Measurements from ENCODE around the gene PUM1. TPM values are rescaled to one million over a fixed set of nuclear protein-coding genes. Genes with fewer than 3 reads are reported as not detected.

The PUM1 gene
- total RNA-seq, 6 experiments from 2014 or later, result 30.9 to 51.6 (median 42.0) TPM

DNA sequence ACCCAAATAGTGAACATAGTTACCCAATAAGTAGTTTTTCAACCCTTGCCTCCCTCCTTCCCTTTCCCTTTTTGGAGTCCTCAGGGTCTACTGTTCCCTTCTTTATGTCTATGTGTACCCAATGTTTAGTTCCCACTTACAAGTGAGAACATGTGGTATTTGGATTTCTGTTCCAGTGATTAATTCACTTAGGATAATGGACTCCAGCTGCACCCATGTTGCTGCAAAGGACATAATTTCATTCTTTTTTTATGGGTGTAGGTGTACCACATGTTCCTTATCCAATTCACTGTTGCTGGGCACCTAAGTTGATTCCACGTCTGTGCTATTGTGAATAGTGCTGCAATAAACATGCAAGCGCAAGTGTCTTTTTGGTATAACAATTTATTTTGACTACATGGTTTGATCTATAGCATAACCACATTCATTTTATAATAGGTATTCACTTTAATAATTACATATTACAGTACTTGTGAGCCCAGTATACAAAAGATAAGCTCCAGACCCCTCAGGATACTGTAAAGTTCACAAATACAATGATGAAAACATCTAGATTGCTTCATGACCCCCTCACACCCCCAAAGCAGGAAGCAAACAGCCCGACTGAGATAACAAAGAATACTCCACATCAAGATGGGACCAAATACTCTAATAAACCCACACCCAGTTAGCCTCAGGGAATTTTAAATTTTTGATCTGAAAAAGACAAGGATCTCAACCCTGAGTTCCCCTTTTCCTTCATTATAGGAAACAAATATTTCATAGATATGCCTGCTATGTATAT lies 45.3 kb downstream of the PUM1 start:
- 55% methylated on average over 3 of the region's 3 CpGs for WGBS (ENCODE audit: insufficient coverage, low coverage, low lambda C conversion rate, missing lambda C conversion rate)
- no peak for DNase-seq
- TF ChIP-seq, protein P1, sequence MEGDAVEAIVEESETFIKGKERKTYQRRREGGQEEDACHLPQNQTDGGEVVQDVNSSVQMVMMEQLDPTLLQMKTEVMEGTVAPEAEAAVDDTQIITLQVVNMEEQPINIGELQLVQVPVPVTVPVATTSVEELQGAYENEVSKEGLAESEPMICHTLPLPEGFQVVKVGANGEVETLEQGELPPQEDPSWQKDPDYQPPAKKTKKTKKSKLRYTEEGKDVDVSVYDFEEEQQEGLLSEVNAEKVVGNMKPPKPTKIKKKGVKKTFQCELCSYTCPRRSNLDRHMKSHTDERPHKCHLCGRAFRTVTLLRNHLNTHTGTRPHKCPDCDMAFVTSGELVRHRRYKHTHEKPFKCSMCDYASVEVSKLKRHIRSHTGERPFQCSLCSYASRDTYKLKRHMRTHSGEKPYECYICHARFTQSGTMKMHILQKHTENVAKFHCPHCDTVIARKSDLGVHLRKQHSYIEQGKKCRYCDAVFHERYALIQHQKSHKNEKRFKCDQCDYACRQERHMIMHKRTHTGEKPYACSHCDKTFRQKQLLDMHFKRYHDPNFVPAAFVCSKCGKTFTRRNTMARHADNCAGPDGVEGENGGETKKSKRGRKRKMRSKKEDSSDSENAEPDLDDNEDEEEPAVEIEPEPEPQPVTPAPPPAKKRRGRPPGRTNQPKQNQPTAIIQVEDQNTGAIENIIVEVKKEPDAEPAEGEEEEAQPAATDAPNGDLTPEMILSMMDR (IDR thresholded peaks at IDR 0.05), result no peak
- TF ChIP-seq POLR2A (IDR thresholded peaks at IDR 0.05), result no peak

DNA sequence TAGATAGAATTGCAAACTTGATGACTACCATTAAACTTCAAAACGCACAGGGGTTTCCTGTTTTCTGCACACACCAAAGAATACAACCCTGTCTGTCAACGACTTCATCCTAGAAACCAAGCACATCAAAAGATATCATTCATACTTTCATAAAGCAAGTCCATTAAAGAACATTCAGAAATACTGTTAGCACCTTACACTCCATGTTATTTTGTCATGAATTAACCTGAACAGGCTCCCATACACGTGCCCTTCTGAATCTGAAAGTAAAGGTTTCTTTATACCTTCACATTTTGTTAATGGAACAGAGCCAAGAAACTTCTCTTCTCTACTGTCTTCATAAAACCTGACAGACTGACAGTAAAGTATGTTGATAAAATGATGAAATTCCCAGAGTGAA lies 46.1 kb downstream of the PUM1 start:
- H3K36me3 ChIP-seq, result no peaks in the 10 kb centered on the region
- H3K4me3 ChIP-seq, result no peak overlapping the region
- WGBS (ENCODE audit: insufficient coverage, low coverage, low lambda C conversion rate, missing lambda C conversion rate), result 39% methylated on average over 3 of the region's 3 CpGs
- TF ChIP-seq POLR2A (IDR thresholded peaks at IDR 0.05), result no peak
- TF ChIP-seq, protein P1 (IDR thresholded peaks at IDR 0.05), result no peak
- intact Hi-C loops (cut with DNase I), result no loop called here
- H3K4me1 ChIP-seq, result peaks cover 0 to 49% (median 10%) of the 10 kb centered on the region in 4 donors
- H3K9me3 ChIP-seq, result no peaks in the 10 kb centered on the region
- ATAC-seq (no peak), DNase-seq (no peak)
- H3K27me3 ChIP-seq, result no peaks in the 10 kb centered on the region
- no peak overlapping the region for H3K27ac ChIP-seq

More for the DNA sequence above, 45.3 kb downstream of the PUM1 start:
- Histone ChIP-seq H3K27ac (no peak overlapping the region), H3K27me3 (no peaks in the 10 kb centered on the region), H3K36me3 (no peaks in the 10 kb centered on the region), H3K9me3 (no peaks in the 10 kb centered on the region), H3K4me3 (no peak overlapping the region), H3K4me1 (peaks cover 0 to 52% (median 13%) of the 10 kb centered on the region in 4 donors)
- ATAC-seq, result no peak
- intact Hi-C loops (cut with DNase I), result no loop called here

GRCh38 chr1:31016868-31017267 lies 48.6 kb downstream of the PUM1 start:
- intact Hi-C loops (cut with DNase I), result no loop called here
- TF ChIP-seq POLR2A (IDR thresholded peaks at IDR 0.05), result no peak
- TF ChIP-seq, protein P1 (IDR thresholded peaks at IDR 0.05), result no peak
- Histone ChIP-seq H3K27me3 (no peaks in the 10 kb centered on the region), H3K4me3 (no peak overlapping the region), H3K36me3 (no peaks in the 10 kb centered on the region), H3K9me3 (no peaks in the 10 kb centered on the region), H3K4me1 (peaks cover 0 to 53% (median 13%) of the 10 kb centered on the region in 4 donors), H3K27ac (no peak overlapping the region)
- WGBS (ENCODE audit: insufficient coverage, low coverage, low lambda C conversion rate, missing lambda C conversion rate), result 60% methylated on average over 3 of the region's 3 CpGs
- ATAC-seq (no peak), DNase-seq (no peak)

DNA sequence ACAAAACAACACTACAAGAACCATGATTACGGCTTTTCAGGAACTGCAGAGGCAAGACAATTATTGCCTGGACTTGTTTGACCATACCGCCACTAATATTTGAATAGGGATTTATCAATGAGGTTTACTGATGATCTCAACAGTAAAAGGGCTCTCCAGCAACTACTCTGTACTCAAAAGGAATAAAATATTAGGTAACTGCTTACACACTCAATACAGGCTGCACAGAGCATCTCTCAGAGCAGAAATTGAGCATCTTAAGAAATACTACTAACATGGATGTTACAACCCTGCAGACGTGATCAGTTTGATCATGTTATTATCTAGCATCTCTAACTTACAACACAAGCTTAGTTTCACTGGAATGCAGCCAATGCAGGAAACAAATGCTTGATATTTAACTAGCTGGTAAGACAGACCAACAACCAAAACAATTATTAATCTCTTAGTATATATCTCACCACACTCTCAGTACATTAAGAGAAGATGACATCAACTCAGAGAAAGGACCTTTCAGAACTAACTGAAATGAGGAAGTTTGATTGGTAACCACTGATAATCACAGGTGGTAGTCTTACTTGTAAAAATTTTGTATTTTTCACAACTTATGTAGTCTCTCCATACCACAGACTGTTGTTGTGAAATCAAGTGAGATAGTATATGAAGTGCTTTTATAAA lies 52.2 kb downstream of the PUM1 start:
- no peak for TF ChIP-seq POLR2A (IDR thresholded peaks at IDR 0.05)
- TF ChIP-seq, protein P1 (IDR thresholded peaks at IDR 0.05), result no peak
- no peak overlapping the region for H3K4me3 ChIP-seq
- H3K4me1 ChIP-seq, result peaks cover 0 to 37% (median 9%) of the 10 kb centered on the region in 4 donors
- 16% methylated on average over 3 of the region's 3 CpGs for WGBS (ENCODE audit: insufficient coverage, low coverage, low lambda C conversion rate, missing lambda C conversion rate)
- no peaks in the 10 kb centered on the region for H3K36me3 ChIP-seq
- peak; percentile 41 to 71 (median 54) for ATAC-seq
- no peaks in the 10 kb centered on the region for H3K27me3 ChIP-seq
- intact Hi-C loops (cut with DNase I), result no loop called here
- no peaks in the 10 kb centered on the region for H3K9me3 ChIP-seq
- no peak for DNase-seq
- no peak overlapping the region for H3K27ac ChIP-seq

All from right lobe of liver (tissue), 6 donors.